Smooth muscle cell (in vitro differentiated cells): ENCODE data around the gene TRIM47. TPM values are rescaled to one million over a fixed set of nuclear protein-coding genes. Genes with fewer than 3 reads are reported as not detected.

Experiments
- DNase-seq: peaks from one replicate; lab custom pipeline; 2025; ENCODE audit not compliant: unreplicated experiment; lab: John Stamatoyannopoulos, UW
- H2AFZ ChIP-seq: fragments of 200-600 bp; sonication (generic); 2 replicates; pipeline ENCODE4 v1.6.0; 2016; ENCODE audit warnings: antibody characterized with exemption, low read depth, mild to moderate bottlenecking
- H3F3A ChIP-seq: fragments of 200-600 bp; sonication (generic); 2 replicates; pipeline ENCODE4 v1.6.0; 2017; ENCODE audit warnings: antibody characterized with exemption, low read depth
- H3K27ac ChIP-seq: fragments of 200-600 bp; sonication (generic); 2 replicates; pipeline ENCODE4 v1.5.1; 2016; ENCODE audit warnings: low read depth, mild to moderate bottlenecking
- H3K27me3 ChIP-seq: fragments of 200-600 bp; sonication (generic); 2 replicates; pipeline ENCODE4 v1.6.1; 2016; ENCODE audit warnings: low read depth, mild to moderate bottlenecking
- H3K36me3 ChIP-seq: fragments of 200-600 bp; sonication (generic); 2 replicates; pipeline ENCODE4 v1.5.1; 2016; ENCODE audit warnings: low read depth
- H3K4me1 ChIP-seq: fragments of 200-600 bp; sonication (generic); 2 replicates; pipeline ENCODE4 v1.5.1; 2016; ENCODE audit warnings: low read depth
- H3K4me2 ChIP-seq: fragments of 200-600 bp; sonication (generic); 2 replicates; pipeline ENCODE4 v1.6.0; 2016; ENCODE audit warnings: mild to moderate bottlenecking
- H3K4me3 ChIP-seq: fragments of 200-600 bp; sonication (generic); 2 replicates; pipeline ENCODE4 v1.5.1; 2016; ENCODE audit warnings: mild to moderate bottlenecking
- H3K79me2 ChIP-seq: fragments of 200-600 bp; sonication (generic); 2 replicates; pipeline ENCODE4 v1.6.0; 2016; ENCODE audit warnings: low read depth, mild to moderate bottlenecking
- H3K9ac ChIP-seq: fragments of 200-600 bp; sonication (generic); 2 replicates; pipeline ENCODE4 v1.6.0; 2016; ENCODE audit warnings: low read depth
- H3K9me3 ChIP-seq: fragments of 200-600 bp; sonication (generic); replicated peaks from 2 replicates; pipeline ENCODE4 v1.5.1; 2016; ENCODE audit warnings: low read depth
- H4K20me1 ChIP-seq: fragments of 200-600 bp; sonication (generic); 2 replicates; pipeline ENCODE4 v1.6.0; 2016; ENCODE audit warnings: low read depth
- CTCF ChIP-seq: fragments of 200-600 bp; sonication (generic); IDR thresholded peaks from 2 replicates; pipeline ENCODE4 v1.5.1; 2017; ENCODE audit warnings: borderline replicate concordance, mild to moderate bottlenecking, antibody characterized with exemption; ENCODE audit not compliant: insufficient read depth, poor library complexity, severe bottlenecking
- WGBS: methylation state at CpG from one replicate; pipeline ENCODE4 v1.1.7; 2016; ENCODE audit warnings: low lambda C conversion rate; 5-methylcytosine and 5-hydroxymethylcytosine counted together
- polyA plus RNA-seq: library from polyadenylated mRNA; unstranded; fragments of >200 nt; fragmentation: Nextera tagmentation; extraction: Ambion mirVana; gene quantifications from 2 replicates; pipeline ENCODE4 v1.2.1, GENCODE V29; 2016
- total RNA-seq: library from RNA; depleted of rRNA; stranded (reverse); fragments of >200 nt; gene quantifications from 2 replicates; pipeline ENCODE4 v1.2.3, GENCODE V29; 2014

The TRIM47 gene
- total and polyA plus RNA-seq, 2 experiments from 2014 or later = 8.7 to 16.1 TPM

- H3K27me3 ChIP-seq = no peaks in the 10 kb centered on the region
- no peaks in the 10 kb centered on the region for H3F3A ChIP-seq
- H3K4me2 ChIP-seq = peak overlapping the region; percentile 37
- H3K27ac ChIP-seq = peak overlapping the region; percentile 88
- no peak for DNase-seq
- no peak overlapping the region for H2AFZ ChIP-seq
- no peaks in the 10 kb centered on the region for H3K9me3 ChIP-seq
- no peaks in the 10 kb centered on the region for H4K20me1 ChIP-seq
- H3K79me2 ChIP-seq = no peaks in the 10 kb centered on the region
- no peaks in the 10 kb centered on the region for H3K36me3 ChIP-seq
- TF ChIP-seq CTCF = no peak
- peaks cover 4% of the 10 kb centered on the region for H3K4me1 ChIP-seq
- peak overlapping the region; percentile 70 for H3K9ac ChIP-seq
- H3K4me3 ChIP-seq = no peak overlapping the region
- 70% methylated on average over 5 of the region's 14 CpGs for WGBS
These were observed 33.8 kb downstream of the TRIM47 start for GRCh38 chr17:75844530-75845057.

- H3F3A ChIP-seq = no peaks in the 10 kb centered on the region
- H3K79me2 ChIP-seq = no peaks in the 10 kb centered on the region
- no peak for DNase-seq
- no peaks in the 10 kb centered on the region for H3K36me3 ChIP-seq
- TF ChIP-seq CTCF = no peak
- peak within 1 kb of the TSS; percentile 88 for H3K27ac ChIP-seq
- WGBS = 85% methylated on average over 31 of the region's 35 CpGs
- no peaks in the 10 kb centered on the region for H3K9me3 ChIP-seq
- H3K4me3 ChIP-seq = no peak within 1 kb of the TSS
- H3K9ac ChIP-seq = peak within 1 kb of the TSS; percentile 70
- H3K4me1 ChIP-seq = peaks cover 4% of the 10 kb centered on the region
- peak within 1 kb of the TSS; percentile 37 for H3K4me2 ChIP-seq
- no peak within 1 kb of the TSS for H2AFZ ChIP-seq
- H4K20me1 ChIP-seq = no peaks in the 10 kb centered on the region
- H3K27me3 ChIP-seq = no peaks in the 10 kb centered on the region
These were observed 34.5 kb downstream of the TRIM47 start, which contains the start of gene UNC13D for GRCh38 chr17:75843577-75844529. Gene UNC13D, minus strand, starts transcription at chr17:75844404. Its CDS starts 67 bp downstream, at chr17:75844337.

- Histone ChIP-seq H3K9ac (no peak overlapping the region), H3K27ac (no peak overlapping the region), H3K9me3 (no peaks in the 10 kb centered on the region), H3K79me2 (no peaks in the 10 kb centered on the region), H3K27me3 (no peaks in the 10 kb centered on the region), H3K4me2 (no peak overlapping the region), H2AFZ (no peak overlapping the region), H3F3A (no peaks in the 10 kb centered on the region), H3K36me3 (no peaks in the 10 kb centered on the region), H3K4me3 (no peak overlapping the region), H4K20me1 (no peaks in the 10 kb centered on the region), H3K4me1 (peaks cover 4% of the 10 kb centered on the region)
- 90% methylated on average over 12 of the region's 22 CpGs for WGBS
- DNase-seq = no peak
- no peak for TF ChIP-seq CTCF
These were observed 35.3 kb downstream of the TRIM47 start for GRCh38 chr17:75842963-75843576.
